Cortex of kidney (tissue), 1 donor: ENCODE data around the gene EDA.
"Not testable (repeated sequence)": the region's sequence is repeated elsewhere in the genome, so short reads cannot be mapped to it uniquely, and the experiment has no call there.

Source experiments
- DNase-seq: peaks from one replicate; lab custom pipeline; 2025; lab: John Stamatoyannopoulos, UW

The EDA gene

DNA sequence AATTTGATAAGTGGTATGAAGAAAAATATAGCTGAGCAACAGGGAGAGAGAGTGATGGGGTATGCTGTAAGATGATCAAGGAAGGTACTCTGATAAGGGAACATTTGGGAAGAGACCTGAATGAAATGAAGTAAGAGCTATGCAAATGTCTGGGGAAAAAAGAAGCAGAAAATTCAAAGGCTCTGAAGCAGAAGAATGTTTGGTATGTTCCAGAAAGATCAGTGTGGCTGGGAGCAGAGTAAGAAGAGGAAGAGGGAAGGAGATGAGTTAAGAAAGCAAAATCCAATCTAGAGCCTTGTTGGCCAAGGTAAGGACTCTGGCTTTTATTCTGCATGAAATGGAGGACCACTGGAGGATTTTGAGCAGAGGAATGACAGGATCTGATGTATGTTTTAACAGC, 343.8 kb downstream of the EDA start:
- no peak for DNase-seq

GRCh38 chrX:69961365-69962072, 345.6 kb downstream of the EDA start:
- no peak for DNase-seq

DNA sequence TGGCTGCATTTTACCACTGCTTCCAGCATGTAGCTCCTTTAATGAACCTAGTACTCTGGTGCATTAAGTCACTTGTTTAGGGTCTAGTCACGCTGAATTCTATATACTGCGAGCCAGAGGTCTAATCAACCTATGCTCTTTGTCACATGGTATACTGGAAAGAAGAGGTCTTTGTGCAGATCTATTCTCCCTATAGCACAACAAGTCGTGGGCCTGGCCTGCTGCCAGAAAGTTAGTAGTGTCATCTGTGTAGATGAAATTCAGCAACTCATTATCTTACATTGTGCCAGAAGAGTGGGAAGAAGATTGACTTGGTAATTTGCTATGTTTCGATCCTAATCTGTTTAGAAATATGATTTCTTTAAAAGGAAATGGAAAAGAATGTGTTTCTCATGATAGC, 353.0 kb downstream of the EDA start:
- no peak for DNase-seq

- DNase-seq: no peak
These were observed 353.5 kb downstream of the EDA start for GRCh38 chrX:69969460-69969859.

GRCh38 chrX:69987691-69988090, 371.8 kb downstream of the EDA start:
- no peak for DNase-seq

- no peak for DNase-seq
These were observed 373.1 kb downstream of the EDA start for GRCh38 chrX:69988955-69989394.

GRCh38 chrX:69991685-69992084, 375.8 kb downstream of the EDA start:
- no peak for DNase-seq

DNA sequence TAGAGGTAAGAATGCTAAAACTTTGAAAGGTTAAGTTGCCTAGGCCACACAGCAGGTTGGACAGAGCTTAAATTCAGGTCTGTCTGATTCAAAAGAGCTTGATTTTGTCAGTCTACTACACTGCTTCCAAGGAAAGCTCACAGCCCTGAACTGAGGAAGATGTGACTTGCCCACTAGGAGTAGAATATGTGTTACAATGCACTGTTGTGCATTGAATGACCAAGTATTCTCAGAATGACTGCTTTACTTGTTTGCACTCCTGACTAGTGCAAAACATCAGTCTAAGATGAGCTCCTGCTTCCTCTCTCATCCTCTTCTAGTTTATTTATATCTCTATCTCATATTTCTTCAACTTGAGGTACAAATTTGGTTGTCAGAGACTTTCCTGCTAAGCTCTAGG, 377.6 kb downstream of the EDA start:
- DNase-seq: no peak

GRCh38 chrX:69995362-69996112, 379.6 kb downstream of the EDA start:
- DNase-seq: no peak

DNA sequence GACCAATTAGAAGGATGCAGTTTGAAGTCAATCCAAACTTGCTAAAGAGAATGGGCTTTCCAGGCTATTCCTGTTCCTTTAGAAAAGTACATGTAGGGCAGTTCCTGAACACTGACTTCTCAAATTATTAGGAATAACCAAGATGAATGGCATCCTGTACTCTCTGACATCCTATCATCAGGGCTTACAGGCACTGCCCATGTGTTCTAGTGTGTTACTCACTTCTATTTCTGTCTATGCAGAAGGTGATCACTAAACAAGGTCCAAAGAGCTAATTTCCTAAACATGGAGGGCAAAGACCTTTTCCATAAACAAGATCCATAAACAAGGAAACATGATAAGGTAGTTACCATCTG, 380.2 kb downstream of the EDA start:
- DNase-seq: no peak

DNA sequence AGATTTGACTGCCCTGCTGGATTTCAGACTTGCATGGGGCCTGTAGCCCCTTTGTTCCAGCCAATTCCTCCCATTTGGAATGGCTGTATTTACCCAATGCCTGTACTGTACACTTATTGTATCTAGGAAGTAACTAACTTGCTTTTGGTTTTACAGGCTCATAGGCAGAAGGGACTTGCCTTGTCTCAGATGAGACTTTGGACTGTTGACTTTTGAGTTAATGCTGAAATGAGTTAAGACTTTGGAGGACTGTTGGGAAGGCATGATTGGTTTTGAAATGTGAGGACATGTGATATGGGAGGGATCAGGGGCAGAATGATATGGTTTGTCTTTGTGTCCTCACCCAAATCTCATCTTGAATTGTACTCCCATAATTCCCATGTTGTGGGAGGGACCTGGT, 382.4 kb downstream of the EDA start:
- DNase-seq: not testable (repeated sequence)

GRCh38 chrX:70001269-70001668, 385.4 kb downstream of the EDA start:
- no peak for DNase-seq

- no peak for DNase-seq
These were observed 385.9 kb downstream of the EDA start for GRCh38 chrX:70001708-70002341.

- DNase-seq: no peak
These were observed 392.0 kb downstream of the EDA start for GRCh38 chrX:70007946-70008345.

DNA sequence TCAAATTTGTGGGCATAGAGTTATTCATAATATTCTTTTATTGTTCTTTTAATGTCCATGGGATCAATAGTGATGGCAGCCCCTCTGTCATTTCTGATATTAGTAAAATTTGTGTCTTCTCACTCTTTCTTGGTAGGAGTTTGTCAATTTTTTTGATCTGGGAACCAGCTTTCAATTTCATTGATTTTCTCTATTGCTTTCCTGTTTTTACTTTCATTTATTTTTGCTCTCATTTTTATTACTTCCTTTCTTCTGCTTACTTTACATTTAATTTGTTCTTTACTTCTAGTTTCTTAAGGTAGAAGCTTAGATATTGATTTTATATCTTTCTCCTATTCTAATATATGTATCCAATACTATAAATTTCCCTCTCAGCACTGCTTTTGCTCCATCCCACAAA, 393.1 kb downstream of the EDA start:
- DNase-seq: no peak

DNA sequence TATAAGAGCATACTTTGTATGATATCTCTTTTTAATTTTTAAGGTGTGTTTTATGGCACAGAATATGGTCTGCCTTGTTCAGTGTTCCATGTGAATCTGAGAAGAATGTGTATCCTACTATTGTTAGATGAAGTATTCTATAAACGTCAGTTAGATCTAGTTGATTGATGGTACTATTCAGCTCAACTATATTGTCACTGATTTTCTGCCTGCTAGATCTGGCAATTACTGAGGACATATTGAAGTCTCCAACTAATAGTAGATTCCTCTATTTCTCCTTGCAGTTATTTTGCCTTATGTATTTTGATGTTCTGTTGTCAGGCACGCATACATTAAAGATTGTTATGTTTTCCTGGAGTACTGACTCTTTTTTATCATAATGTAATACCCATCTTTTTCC, 394.1 kb downstream of the EDA start:
- no peak for DNase-seq

GRCh38 chrX:70012756-70013155, 396.8 kb downstream of the EDA start:
- no peak for DNase-seq

DNA sequence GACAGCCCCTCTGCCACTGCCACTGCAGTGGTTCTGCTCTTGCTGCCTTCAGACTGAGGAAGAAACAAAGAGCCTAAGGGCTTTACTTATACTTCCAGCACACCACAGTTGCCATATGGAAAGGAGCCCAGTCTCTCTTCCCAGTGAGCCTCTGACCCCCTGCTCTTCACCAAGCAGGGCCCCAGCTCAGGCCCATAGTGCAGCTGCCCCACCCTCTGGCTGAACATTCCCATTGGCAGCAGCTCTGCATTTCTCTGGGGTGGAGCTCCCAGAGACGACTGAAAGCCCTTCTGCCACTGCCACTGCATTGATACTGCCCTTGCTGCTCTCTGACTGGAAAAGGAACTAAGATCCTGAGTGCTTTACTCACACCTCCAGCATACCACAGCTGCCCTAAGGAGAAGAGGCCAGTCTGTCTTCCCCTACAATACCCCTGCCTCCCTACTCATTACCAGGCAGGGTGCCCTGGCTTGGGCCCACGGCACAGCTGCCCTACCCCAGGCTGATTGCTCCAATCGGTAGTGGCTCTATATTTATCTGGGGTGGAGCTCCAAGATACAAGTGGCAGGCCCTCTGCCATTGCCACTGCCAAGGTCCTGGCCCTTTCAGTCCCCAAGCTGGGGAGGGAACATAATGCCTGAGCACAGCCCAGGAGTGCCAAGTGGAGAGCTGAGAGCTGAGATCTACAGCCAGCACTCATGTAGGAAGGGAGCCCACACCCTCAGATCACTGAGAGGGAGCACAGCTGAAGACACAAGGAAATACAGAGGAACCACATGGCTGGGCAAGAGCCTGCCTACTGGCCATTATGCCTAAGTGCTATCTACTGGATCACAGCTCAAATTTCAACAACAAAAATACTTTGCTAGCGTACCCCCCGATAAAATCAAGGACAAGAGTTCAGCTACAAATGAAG, 397.8 kb downstream of the EDA start:
- no peak for DNase-seq

DNA sequence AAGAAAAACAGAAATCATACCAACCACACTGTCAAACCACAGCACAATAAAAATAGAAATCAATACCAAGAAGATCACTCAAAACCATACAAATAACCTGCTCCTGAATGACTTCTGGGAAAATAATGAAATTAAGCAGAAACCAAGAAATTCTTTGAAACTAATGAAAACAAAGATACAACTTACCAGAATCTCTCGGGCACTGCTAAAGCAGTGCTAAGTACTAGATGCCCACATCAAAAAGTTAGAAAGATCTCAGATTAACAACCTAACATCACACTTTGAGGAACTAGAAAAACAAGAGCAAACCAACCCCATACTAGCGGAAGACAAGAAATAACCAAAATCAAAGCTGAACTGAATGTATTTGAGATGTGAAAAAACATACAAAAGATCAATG, 400.6 kb downstream of the EDA start:
- no peak for DNase-seq

GRCh38 chrX:70022616-70023015, 406.7 kb downstream of the EDA start:
- no peak for DNase-seq

DNA sequence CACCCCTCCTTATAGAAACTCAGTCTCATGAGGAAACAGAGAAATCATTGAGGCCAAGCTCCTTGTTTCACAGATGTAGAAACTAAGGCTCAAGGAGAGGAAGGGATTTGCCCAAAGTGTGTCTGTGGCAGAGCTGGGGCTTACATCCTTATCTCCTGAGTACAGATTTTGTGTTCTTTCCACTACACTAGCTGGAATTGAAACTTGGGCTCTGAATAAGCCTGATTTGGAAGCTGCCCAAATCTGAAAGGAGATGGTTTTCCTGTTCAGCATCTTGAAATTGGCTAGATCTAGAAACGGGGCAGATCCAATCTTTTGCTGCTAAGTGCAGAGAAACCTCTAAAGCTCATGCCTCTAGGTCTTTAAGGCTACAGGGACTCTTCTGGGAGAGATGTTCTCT, 409.6 kb downstream of the EDA start:
- DNase-seq: no peak
